ENCODE data around the gene AIFM3.

Gene AIFM3

GRCh38 chr22:21009638-21010425, 42.8 kb downstream of the AIFM3 start:
- ATAC-seq: no peak
- no peak for DNase-seq

GRCh38 chr22:21010426-21011113, 43.5 kb downstream of the AIFM3 start:
- DNase-seq: no peak
- no peak for ATAC-seq

GRCh38 chr22:21012446-21013407, 45.7 kb downstream of the AIFM3 start:
- ATAC-seq: no peak
- no peak for DNase-seq

- ATAC-seq (no peak), DNase-seq (no peak)
These were observed 46.7 kb downstream of the AIFM3 start for GRCh38 chr22:21013657-21014201.

- ATAC-seq: peak; percentile 96
- DNase-seq: peak; percentile 92
These were observed 47.2 kb downstream of the AIFM3 start for GRCh38 chr22:21014202-21014725.

GRCh38 chr22:21014726-21015465, 47.8 kb downstream of the AIFM3 start, which contains the start of gene P2RX6:
Gene P2RX6, plus strand, starts transcription at chr22:21015165. Its CDS starts 10 bp downstream, at chr22:21015175.
- DNase-seq (no peak), ATAC-seq (no peak)

- ATAC-seq (no peak), DNase-seq (no peak)
These were observed 48.5 kb downstream of the AIFM3 start for GRCh38 chr22:21015466-21016006.

GRCh38 chr22:21016644-21017420, 49.8 kb downstream of the AIFM3 start:
- DNase-seq: no peak
- no peak for ATAC-seq

- ATAC-seq (no peak), DNase-seq (no peak)
These were observed 51.3 kb downstream of the AIFM3 start for GRCh38 chr22:21018314-21018713.

GRCh38 chr22:21020802-21021429, 53.9 kb downstream of the AIFM3 start:
- no peak for DNase-seq
- peak; percentile 58 for ATAC-seq

GRCh38 chr22:21022507-21022906, 55.5 kb downstream of the AIFM3 start:
- ATAC-seq (no peak), DNase-seq (no peak)

GRCh38 chr22:21022955-21023614, 56.0 kb downstream of the AIFM3 start:
- ATAC-seq: no peak
- no peak for DNase-seq

GRCh38 chr22:21025266-21025665, 58.2 kb downstream of the AIFM3 start:
- no peak for DNase-seq
- ATAC-seq: no peak

- no peak for DNase-seq
- no peak for ATAC-seq
These were observed 59.0 kb downstream of the AIFM3 start for GRCh38 chr22:21025763-21026755.

- no peak for DNase-seq
- no peak for ATAC-seq
These were observed 60.0 kb downstream of the AIFM3 start for GRCh38 chr22:21026783-21027692.

All from stimulated activated naive CD8-positive, alpha-beta T cell treated with anti-CD3 and anti-CD28 coated beads, Interleukin-15, Interleukin-2, amounts not matched to agents 100 U/mL and 50 U/mL, for 24 hours (primary cell).